ENCODE measurements around the gene CAMK2G. TPM values are rescaled to one million over a fixed set of nuclear protein-coding genes. Genes with fewer than 3 reads are reported as not detected.
"Not testable (repeated sequence)": the region's sequence is repeated elsewhere in the genome, so short reads cannot be mapped to it uniquely, and the experiment has no call there.

The CAMK2G gene
- total RNA-seq, 1 experiment from 2014 or later: 22.2 TPM

GRCh38 chr10:73809061-73809818 lies 65.1 kb downstream of the CAMK2G start:
- in situ Hi-C loops (cut with HindIII; ENCODE audit: low pct_unique_long_range_greater_than_20kb, low sequenced_read_pairs): no loop called here
- no peak for DNase-seq (ENCODE audit: low read depth)

GRCh38 chr10:73808021-73808815 lies 66.1 kb downstream of the CAMK2G start:
- in situ Hi-C loops (cut with HindIII; ENCODE audit: low pct_unique_long_range_greater_than_20kb, low sequenced_read_pairs): no loop called here

GRCh38 chr10:73807471-73807870 lies 66.9 kb downstream of the CAMK2G start:
- in situ Hi-C loops (cut with HindIII; ENCODE audit: low pct_unique_long_range_greater_than_20kb, low sequenced_read_pairs): no loop called here
- no peak for DNase-seq (ENCODE audit: low read depth)

More at GRCh38 chr10:73808021-73808815, 66.1 kb downstream of the CAMK2G start:
- no peak for DNase-seq (ENCODE audit: low read depth)

GRCh38 chr10:73806176-73806950 lies 68.0 kb downstream of the CAMK2G start:
- no peak for DNase-seq (ENCODE audit: low read depth)
- in situ Hi-C loops (cut with HindIII; ENCODE audit: low pct_unique_long_range_greater_than_20kb, low sequenced_read_pairs): no loop called here

- no peak for DNase-seq (ENCODE audit: low read depth)
- in situ Hi-C loops (cut with HindIII; ENCODE audit: low pct_unique_long_range_greater_than_20kb, low sequenced_read_pairs): no loop called here
Observed at GRCh38 chr10:73803680-73804286, 70.6 kb downstream of the CAMK2G start.

- DNase-seq (ENCODE audit: low read depth): no peak
- in situ Hi-C loops (cut with HindIII; ENCODE audit: low pct_unique_long_range_greater_than_20kb, low sequenced_read_pairs): no loop called here
Observed at GRCh38 chr10:73802276-73802991, 71.9 kb downstream of the CAMK2G start.

GRCh38 chr10:73801253-73801590 lies 73.1 kb downstream of the CAMK2G start:
- in situ Hi-C loops (cut with HindIII; ENCODE audit: low pct_unique_long_range_greater_than_20kb, low sequenced_read_pairs): no loop called here

GRCh38 chr10:73800560-73801252 lies 73.6 kb downstream of the CAMK2G start:
- DNase-seq (ENCODE audit: low read depth): no peak
- in situ Hi-C loops (cut with HindIII; ENCODE audit: low pct_unique_long_range_greater_than_20kb, low sequenced_read_pairs): no loop called here

More at GRCh38 chr10:73801253-73801590, 73.1 kb downstream of the CAMK2G start:
- DNase-seq (ENCODE audit: low read depth): no peak

GRCh38 chr10:73799899-73800559 lies 74.3 kb downstream of the CAMK2G start:
- in situ Hi-C loops (cut with HindIII; ENCODE audit: low pct_unique_long_range_greater_than_20kb, low sequenced_read_pairs): no loop called here
- no peak for DNase-seq (ENCODE audit: low read depth)

- in situ Hi-C loops (cut with HindIII; ENCODE audit: low pct_unique_long_range_greater_than_20kb, low sequenced_read_pairs): no loop called here
- DNase-seq (ENCODE audit: low read depth): no peak
Observed at GRCh38 chr10:73798927-73799560, 75.3 kb downstream of the CAMK2G start.

- in situ Hi-C loops (cut with HindIII; ENCODE audit: low pct_unique_long_range_greater_than_20kb, low sequenced_read_pairs): no loop called here
- DNase-seq (ENCODE audit: low read depth): no peak
Observed at GRCh38 chr10:73798087-73798486, 76.3 kb downstream of the CAMK2G start.

- in situ Hi-C loops (cut with HindIII; ENCODE audit: low pct_unique_long_range_greater_than_20kb, low sequenced_read_pairs): no loop called here
- no peak for DNase-seq (ENCODE audit: low read depth)
Observed at GRCh38 chr10:73797324-73798025, 76.9 kb downstream of the CAMK2G start.

GRCh38 chr10:73796766-73797165 lies 77.6 kb downstream of the CAMK2G start:
- in situ Hi-C loops (cut with HindIII; ENCODE audit: low pct_unique_long_range_greater_than_20kb, low sequenced_read_pairs): no loop called here
- DNase-seq (ENCODE audit: low read depth): no peak

GRCh38 chr10:73796035-73796434 lies 78.3 kb downstream of the CAMK2G start:
- in situ Hi-C loops (cut with HindIII; ENCODE audit: low pct_unique_long_range_greater_than_20kb, low sequenced_read_pairs); DNase-seq (ENCODE audit: low read depth): not testable (repeated sequence)

- in situ Hi-C loops (cut with HindIII; ENCODE audit: low pct_unique_long_range_greater_than_20kb, low sequenced_read_pairs); DNase-seq (ENCODE audit: low read depth): not testable (repeated sequence)
Observed at GRCh38 chr10:73795491-73795890, 78.9 kb downstream of the CAMK2G start.

GRCh38 chr10:73793456-73793855 lies 80.9 kb downstream of the CAMK2G start:
- DNase-seq (ENCODE audit: low read depth): no peak
- in situ Hi-C loops (cut with HindIII; ENCODE audit: low pct_unique_long_range_greater_than_20kb, low sequenced_read_pairs): no loop called here
